IMR-90 (cell line): ENCODE data around the gene ZBTB25.

Experiments
- BHLHE40 ChIP-seq: fragments of 150-350 bp; IDR thresholded peaks from 2 replicates; pipeline ENCODE4 v1.6.1; 2016; ENCODE audit warnings: mild to moderate bottlenecking, low read depth, low read length
- CEBPB ChIP-seq: IDR thresholded peaks from 2 replicates; pipeline ENCODE4 v1.6.1; 2012; ENCODE audit warnings: low read depth, low read length, improper control_type of control experiment
- CTCF ChIP-seq: conservative IDR thresholded peaks from 2 replicates; pipeline ENCODE4 v1.5.1; 2012; ENCODE audit warnings: mild to moderate bottlenecking, low read depth, low read length, improper control_type of control experiment
- MXI1 ChIP-seq: IDR thresholded peaks from 2 replicates; pipeline ENCODE4 v1.6.1; 2012; ENCODE audit warnings: low read depth, mild to moderate bottlenecking, low read length, moderate library complexity, borderline replicate concordance
- POLR2A ChIP-seq: IDR thresholded peaks from 2 replicates; pipeline ENCODE4 v1.6.1; 2012; ENCODE audit warnings: mild to moderate bottlenecking, low read depth, low read length
- RCOR1 ChIP-seq: IDR thresholded peaks from 2 replicates; pipeline ENCODE4 v1.6.1; 2012; ENCODE audit warnings: mild to moderate bottlenecking, low read length, improper control_type of control experiment; ENCODE audit not compliant: insufficient replicate concordance
- USF2 ChIP-seq: fragments of 150-350 bp; IDR thresholded peaks from 2 replicates; pipeline ENCODE4 v1.6.1; 2017; ENCODE audit warnings: mild to moderate bottlenecking, antibody characterized with exemption, low read length, low read depth

- TF ChIP-seq CTCF (no peak), POLR2A (no peak), BHLHE40 (no peak), RCOR1 (no peak), MXI1 (no peak), CEBPB (no peak), USF2 (no peak)
Observed at GRCh38 chr14:64419003-64419402, 84.6 kb downstream of the ZBTB25 start.
